Astrocyte of the hippocampus (primary cell): Measurements from ENCODE around the gene SELENOT.
A peak's percentile ranks its signal among the peaks of the same experiment; 100 is the strongest.
"Not testable (repeated sequence)": the region's sequence is repeated elsewhere in the genome, so short reads cannot be mapped to it uniquely, and the experiment has no call there.

ENCODE experiments used
- DNase-seq: peaks from one replicate; pipeline ENCODE4 v3.0.0; 2011; ENCODE audit warnings: low read depth, low spot score

Gene SELENOT

DNA sequence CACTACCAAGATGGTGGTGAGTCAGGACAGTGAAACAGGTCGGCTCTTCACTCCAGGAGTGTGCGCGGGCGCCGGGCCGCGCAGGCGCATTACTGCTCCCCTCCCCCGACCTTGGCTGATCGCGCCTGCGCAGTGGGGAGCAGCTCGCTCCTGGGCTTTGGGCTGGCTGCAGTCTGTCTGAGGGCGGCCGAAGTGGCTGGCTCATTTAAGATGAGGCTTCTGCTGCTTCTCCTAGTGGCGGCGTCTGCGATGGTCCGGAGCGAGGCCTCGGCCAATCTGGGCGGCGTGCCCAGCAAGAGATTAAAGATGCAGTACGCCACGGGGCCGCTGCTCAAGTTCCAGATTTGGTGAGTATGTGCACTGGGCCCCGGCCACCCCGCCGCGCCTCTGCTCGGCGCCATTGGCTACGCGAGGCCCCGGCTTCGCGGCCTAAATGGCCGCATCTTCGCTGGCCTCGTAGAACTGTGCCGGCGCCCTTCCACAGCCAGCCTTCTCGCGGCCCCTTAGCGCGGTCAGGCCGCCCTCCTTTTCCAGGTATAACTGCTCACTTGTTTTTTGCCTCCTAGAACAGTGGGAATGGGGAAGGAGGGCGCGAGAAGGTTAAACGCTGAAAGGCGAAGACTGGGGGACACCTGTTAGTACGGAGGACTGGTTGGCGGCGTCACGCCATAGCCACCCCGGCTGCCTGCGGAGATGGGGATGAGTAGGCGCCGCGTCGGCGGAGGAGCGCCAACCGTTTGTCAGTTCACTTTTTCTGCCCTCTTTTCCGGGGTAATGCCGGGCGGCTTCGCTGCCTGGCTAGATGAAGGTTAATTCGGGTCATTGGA is at the start of gene SELENOT:
TSS of gene SELENOT (plus strand) at position 169 of the 827 bp plus-strand sequence. CDS start at position 211, 42 bp downstream.
- DNase-seq = peak; percentile 99

- DNase-seq = no peak
Observed at GRCh38 chr3:150555859-150556436, 47.2 kb upstream of the SELENOT start.

- DNase-seq = no peak
Observed at GRCh38 chr3:150556792-150557191, 46.3 kb upstream of the SELENOT start.

DNA sequence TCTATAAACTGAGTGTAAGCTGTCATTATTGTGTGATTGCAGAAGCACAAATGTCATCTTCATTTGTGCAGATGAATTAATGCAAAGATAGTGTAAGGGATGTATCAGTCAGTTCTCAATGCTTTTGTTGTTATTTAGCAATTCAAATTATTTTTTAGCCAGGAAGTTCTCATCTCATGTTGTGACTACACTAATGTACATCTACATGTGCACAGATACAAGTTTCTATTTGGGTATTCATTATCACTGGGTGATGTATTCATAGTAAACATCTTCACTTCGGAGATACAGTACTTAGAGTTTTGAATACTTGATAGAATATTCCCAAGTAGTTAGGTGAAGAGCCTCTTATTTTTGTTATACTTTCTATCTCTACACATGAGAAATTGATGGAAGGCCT is 45.4 kb upstream of the SELENOT start:
- DNase-seq = no peak

GRCh38 chr3:150564243-150564642 is 38.9 kb upstream of the SELENOT start:
- no peak for DNase-seq

DNA sequence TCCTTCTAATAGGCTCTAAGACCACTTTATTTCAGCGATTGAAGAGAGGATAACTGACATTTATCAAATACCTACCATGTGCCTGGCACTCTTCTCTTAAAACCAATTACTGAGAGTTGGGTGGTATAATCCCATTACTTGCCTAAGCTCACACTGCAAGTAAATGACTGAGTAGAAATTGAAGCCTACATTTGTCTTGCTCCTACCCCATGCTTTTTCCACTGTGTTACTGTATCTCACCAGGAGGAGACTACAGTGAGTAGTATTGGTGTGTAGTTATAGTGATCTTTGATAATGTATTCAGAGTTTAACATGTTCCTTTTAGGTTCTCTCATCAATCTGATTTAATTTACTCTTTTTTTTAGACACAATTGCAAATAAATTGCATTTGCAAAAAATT is 35.8 kb upstream of the SELENOT start:
- DNase-seq = no peak

GRCh38 chr3:150577855-150578254 is 25.3 kb upstream of the SELENOT start:
- DNase-seq = no peak

GRCh38 chr3:150581174-150581573 is 21.9 kb upstream of the SELENOT start:
- no peak for DNase-seq

- no peak for DNase-seq
Observed at GRCh38 chr3:150582620-150583019, 20.5 kb upstream of the SELENOT start.

- DNase-seq = no peak
Observed at GRCh38 chr3:150583028-150583427, 20.1 kb upstream of the SELENOT start.

DNA sequence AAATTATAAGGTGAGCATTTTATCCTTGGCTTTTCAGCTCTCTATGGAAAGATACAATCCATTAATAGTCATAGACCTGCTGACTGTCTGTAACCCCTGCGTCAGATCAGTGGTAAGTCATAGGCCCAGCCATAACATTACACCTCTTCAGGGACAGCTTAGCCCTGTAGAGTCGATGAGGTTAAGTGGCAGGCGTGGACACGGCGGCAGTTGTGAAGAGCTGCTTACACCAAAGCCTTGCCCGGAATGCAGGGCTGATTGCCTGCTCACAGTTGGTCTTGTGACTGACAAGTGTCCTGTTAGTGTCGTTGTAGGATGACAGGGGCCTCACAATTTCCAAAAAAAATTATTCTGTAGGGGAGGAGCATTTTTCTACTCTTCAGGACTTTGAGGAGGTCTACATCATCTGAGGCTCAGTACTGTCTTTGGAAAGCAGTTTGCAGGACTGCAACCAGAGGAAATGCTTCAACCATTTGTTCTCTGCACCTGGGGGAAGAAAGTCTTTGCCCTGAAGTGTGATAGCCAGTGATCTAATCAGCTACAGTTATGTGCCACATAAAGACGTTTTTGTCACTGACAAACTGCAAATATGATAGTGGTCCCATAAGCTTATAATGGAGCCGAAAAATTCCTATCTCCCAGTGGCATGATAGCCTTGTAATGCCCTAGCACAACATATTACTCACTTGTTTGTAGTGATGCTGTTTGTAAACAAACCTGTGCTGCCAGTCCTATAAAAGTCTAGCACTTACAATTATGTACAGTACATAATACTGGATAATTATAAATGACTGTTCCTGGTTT is 14.9 kb upstream of the SELENOT start:
- DNase-seq = no peak

- DNase-seq = no peak
Observed at GRCh38 chr3:150589759-150590158, 13.4 kb upstream of the SELENOT start.

GRCh38 chr3:150594150-150594549 is 9.0 kb upstream of the SELENOT start:
- no peak for DNase-seq

- no peak for DNase-seq
Observed at GRCh38 chr3:150597646-150598045, 5.5 kb upstream of the SELENOT start.

DNA sequence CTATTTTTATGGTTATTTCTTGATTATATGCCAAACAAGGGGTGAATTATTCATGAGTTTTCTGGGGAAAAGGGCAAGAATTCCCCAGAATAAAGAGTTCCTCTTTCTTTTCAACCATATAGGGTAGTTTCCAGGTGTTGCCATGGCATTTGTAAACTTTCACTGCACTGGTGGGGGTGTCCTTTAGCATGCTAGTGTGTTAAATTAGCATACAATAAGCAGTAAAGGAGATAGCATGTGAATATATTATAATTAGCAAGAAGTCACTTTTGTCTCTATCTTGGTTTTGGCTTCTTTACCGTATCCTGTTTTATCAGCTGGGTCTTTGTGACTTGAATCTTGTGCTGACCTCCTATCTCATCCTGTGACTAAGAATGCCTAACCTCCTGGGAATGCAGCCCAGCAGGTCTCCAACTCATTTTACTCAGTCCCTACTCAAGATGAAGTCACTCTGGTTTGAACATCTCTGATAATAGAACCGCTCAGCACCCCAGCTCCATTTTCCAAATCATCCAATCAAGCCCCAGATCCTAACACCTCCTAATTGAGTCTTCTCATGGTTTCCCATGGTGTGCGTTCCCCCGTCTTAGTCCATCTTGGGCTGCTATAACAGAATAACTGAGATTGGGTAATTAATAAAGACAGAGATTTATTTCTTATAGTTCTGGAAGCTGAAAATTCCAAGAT is 3.4 kb upstream of the SELENOT start:
- DNase-seq = peak; percentile 78

- not testable (repeated sequence) for DNase-seq
Observed at GRCh38 chr3:150600647-150601530, 2.2 kb upstream of the SELENOT start.

GRCh38 chr3:150602426-150603152 is 532 bp upstream of the SELENOT start:
- no peak for DNase-seq

GRCh38 chr3:150603980-150604319 is 829 bp downstream of the SELENOT start:
- DNase-seq = no peak

DNA sequence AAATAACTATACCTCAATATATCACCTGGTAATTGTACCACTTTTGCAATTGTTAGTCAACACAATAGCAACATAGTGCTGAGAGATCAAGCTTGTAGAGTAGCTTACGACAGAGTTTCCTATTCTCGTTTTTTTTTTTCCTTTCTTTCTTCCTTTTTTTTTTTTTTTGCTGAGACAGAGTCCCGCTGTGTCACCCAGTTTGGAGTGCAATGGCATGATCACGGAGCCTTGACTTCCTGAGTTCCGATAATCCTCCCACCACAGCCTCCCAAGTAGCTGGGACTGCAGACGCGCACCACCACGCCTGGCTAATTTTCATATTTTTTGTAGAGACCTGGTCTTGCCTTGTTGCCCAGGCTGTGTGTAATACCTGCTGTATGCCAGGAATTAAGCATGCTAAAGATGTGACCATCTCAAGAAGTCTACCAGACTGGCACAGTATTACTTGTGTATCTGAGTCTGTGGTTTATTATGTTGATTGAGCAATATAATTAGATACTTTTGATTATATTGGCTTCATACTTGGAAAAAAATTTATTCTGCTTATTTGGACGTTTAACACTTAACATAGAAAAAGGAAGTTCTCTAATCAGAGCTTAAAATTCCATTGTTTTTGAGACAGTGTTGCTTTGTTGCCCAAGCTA is 3.0 kb downstream of the SELENOT start:
- no peak for DNase-seq
